Lower leg skin (tissue), 4 donors: Measurements from ENCODE around the gene PSPH. TPM values are rescaled to one million over a fixed set of nuclear protein-coding genes. Genes with fewer than 3 reads are reported as not detected.
"Not testable (repeated sequence)": the region's sequence is repeated elsewhere in the genome, so short reads cannot be mapped to it uniquely, and the experiment has no call there.

Experiments used
- DNase-seq, 2 donors: peaks; one replicate each; pipeline ENCODE4 v3.0.0-alpha.2; 2019; ENCODE audit warnings: low spot score in 2 of 2
- H3K4me3 ChIP-seq: fragments of 200-600 bp; sonication (generic); 2 replicates; pipeline ENCODE4 v1.5.1; 2017; ENCODE audit warnings: mild to moderate bottlenecking, low read depth; ENCODE audit not compliant: poor library complexity, severe bottlenecking
- CTCF ChIP-seq, 3 donors: fragments of 450-650 bp; IDR thresholded peaks; one replicate each; pipeline ENCODE4 v1.5.1; 2016; ENCODE audit warnings: antibody characterized with exemption in 3 of 3, mild to moderate bottlenecking in 3 of 3, moderate library complexity in 2 of 3
- POLR2A ChIP-seq, 2 donors: fragments of 450-650 bp; IDR thresholded peaks; one replicate each; pipeline ENCODE4 v1.6.1; 2016 to 2017; ENCODE audit warnings: antibody characterized with exemption in 2 of 2, mild to moderate bottlenecking in 1 of 2, moderate library complexity in 1 of 2
- WGBS, 2 donors: methylation state at CpG; one replicate each; pipeline ENCODE4 v1.1.5; 2018; 5-methylcytosine and 5-hydroxymethylcytosine counted together
- intact Hi-C: fragments of 100-400 bp; cut with DNase I; formaldehyde crosslinking; loops from one replicate; pipeline ENCODE4 v1.15.0; 2023; ENCODE audit warnings: low total_unique reads
- total RNA-seq, 4 donors: library from RNA; depleted of rRNA; stranded (reverse); fragments of >200 nt; gene quantifications; one replicate each; pipeline ENCODE4 v1.1.0, GENCODE V29; 2016

PSPH gene
- total RNA-seq, 4 donors from 2014 or later, result 7.4 to 13.1 (median 9.8) TPM

GRCh38 chr7:56028942-56029630 is 22.2 kb downstream of the PSPH start:
- no peak overlapping the region for H3K4me3 ChIP-seq
- intact Hi-C loops, result no loop called here
- no peak for TF ChIP-seq CTCF (IDR thresholded peaks at IDR 0.05)
- no peak for TF ChIP-seq POLR2A (IDR thresholded peaks at IDR 0.05)

DNA sequence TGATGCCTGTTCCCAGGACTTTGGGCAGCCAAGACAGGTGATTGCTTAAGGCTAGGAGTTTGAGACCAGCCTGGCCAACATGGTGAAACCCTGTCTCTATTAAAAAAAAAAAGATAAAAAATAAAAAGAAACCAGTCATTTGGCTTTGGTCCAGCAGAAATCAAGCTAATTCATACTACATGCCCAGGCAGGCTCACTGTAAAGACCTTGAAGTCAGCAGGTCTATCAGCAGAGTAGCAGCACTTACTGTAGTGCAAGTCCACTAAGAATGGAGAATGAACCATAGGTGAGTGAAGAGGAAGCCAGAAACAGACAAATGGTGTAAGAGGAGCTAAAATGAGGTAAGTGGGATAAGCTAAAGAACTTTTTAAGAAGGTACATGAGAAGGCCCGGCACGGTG is 24.7 kb downstream of the PSPH start:
- intact Hi-C loops, result no loop called here
- H3K4me3 ChIP-seq, result no peak overlapping the region
- WGBS, 2 donors, result 94 to 100% methylated on average over 2 of the region's 2 CpGs
- TF ChIP-seq CTCF (IDR thresholded peaks at IDR 0.05) (no peak), POLR2A (IDR thresholded peaks at IDR 0.05) (no peak)
- no peak for DNase-seq

More at GRCh38 chr7:56028942-56029630, 22.2 kb downstream of the PSPH start:
- 89 to 90% methylated on average over 9 of the region's 9 CpGs for WGBS, 2 donors
- DNase-seq, result no peak

DNA sequence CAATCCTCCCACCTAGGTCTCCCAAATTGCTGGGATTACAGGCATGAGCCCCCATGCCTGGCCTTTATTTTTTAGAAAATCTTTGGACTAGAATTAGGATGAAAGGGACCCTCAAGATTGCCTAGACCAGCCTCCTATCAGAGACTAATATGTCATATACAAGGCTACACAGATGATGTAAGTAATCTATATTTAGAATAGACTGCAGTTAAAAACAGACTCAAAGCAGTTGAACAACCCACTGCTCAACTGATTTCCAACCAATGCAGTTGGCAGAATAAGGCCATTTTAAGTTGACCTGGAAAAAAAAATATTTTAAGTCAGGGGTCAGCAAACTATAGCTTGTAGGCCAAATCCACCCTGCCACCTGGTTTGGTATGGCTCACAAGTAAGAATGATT is 27.7 kb downstream of the PSPH start:
- intact Hi-C loops, result no loop called here
- DNase-seq, result no peak
- TF ChIP-seq CTCF (IDR thresholded peaks at IDR 0.05) (no peak), POLR2A (IDR thresholded peaks at IDR 0.05) (no peak)
- no peak overlapping the region for H3K4me3 ChIP-seq

GRCh38 chr7:56019501-56019900 is 31.7 kb downstream of the PSPH start:
- WGBS, 2 donors, result 81 to 95% methylated on average over 8 to 9 of the region's 9 CpGs
- TF ChIP-seq POLR2A (IDR thresholded peaks at IDR 0.05) (no peak), CTCF (IDR thresholded peaks at IDR 0.05) (no peak)
- intact Hi-C loops, result no loop called here
- DNase-seq, result no peak
- H3K4me3 ChIP-seq, result no peak overlapping the region

DNA sequence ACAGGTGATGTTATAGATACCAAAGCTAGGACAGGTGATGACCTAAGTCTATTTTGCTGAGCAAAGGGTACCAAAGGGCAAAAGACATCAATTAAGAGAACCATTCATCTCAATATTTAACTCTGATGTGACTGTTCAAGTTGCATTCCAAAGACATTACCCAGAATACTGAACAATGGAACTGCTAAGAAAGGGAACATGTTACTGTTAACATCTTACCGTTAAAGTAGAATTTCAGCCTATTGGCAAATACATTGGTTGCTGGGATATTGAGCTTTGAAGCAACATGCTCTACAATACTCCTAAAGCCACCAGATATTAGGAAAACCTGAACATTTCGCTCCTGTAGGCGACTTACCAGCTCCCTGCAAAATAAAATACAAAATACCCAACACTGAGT is 34.2 kb downstream of the PSPH start:
- intact Hi-C loops, H3K4me3 ChIP-seq, DNase-seq: not testable (repeated sequence)
- 92 to 95% methylated on average over 3 of the region's 3 CpGs for WGBS, 2 donors

DNA sequence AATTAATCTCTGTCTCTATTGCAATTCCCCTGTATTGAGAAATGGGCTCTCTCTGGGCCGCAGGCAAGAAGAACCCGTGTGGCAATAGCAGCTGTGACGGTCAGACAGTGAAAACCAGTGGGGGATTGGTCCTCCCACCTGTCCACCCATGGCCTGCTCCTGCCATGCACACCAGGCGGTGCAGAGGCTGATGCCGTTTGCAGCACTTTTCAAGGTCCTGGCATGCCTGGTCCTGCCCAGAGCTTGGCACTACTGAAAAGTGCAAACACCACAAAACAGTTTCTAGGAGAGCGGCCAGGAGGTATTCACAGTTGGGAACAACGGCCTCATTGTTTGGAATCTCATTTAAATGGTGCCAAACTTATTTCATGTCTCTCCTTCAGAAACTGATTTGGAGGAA is 41.5 kb downstream of the PSPH start:
- TF ChIP-seq CTCF (IDR thresholded peaks at IDR 0.05) (no peak), POLR2A (IDR thresholded peaks at IDR 0.05) (no peak)
- peak in 1 of 2 donors; percentile 20 for DNase-seq
- intact Hi-C loops, result loop anchor here (10.0 kb wide), 1 partner anchor 65 kb away; no protein-coding TSS in a partner anchor
- no peak overlapping the region for H3K4me3 ChIP-seq
- 39 to 43% methylated on average over 7 of the region's 7 CpGs for WGBS, 2 donors
